ENCODE measurements around the gene CARMIL1.
A peak's percentile ranks its signal among the peaks of the same experiment; 100 is the strongest.

The CARMIL1 gene

DNA sequence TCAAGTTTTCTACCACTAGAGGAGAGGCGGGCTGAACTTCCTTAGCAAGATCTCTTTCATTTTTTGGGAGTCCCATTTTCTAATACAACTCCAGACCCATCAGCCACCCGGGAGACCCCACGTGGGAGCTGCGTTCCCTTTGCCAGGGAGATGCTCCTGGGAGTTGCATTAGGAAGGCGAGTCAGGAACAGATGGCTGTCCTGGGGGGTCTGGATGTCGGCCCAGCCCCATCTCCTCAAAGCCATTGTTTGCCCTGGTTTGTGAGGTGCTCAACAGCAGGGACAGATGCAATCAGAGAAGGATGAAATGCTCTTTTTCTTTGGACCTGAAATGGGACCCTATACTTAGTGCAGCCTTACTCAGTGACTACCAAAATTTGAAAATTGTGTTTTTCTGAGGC is 39.4 kb downstream of the CARMIL1 start:
- in situ Hi-C loops (cut with HindIII; ENCODE audit: low sequenced_read_pairs): no loop called here
- no peak overlapping the region for H3K4me3 ChIP-seq (ENCODE audit: low read depth, low read length)
- TF ChIP-seq, protein P1, sequence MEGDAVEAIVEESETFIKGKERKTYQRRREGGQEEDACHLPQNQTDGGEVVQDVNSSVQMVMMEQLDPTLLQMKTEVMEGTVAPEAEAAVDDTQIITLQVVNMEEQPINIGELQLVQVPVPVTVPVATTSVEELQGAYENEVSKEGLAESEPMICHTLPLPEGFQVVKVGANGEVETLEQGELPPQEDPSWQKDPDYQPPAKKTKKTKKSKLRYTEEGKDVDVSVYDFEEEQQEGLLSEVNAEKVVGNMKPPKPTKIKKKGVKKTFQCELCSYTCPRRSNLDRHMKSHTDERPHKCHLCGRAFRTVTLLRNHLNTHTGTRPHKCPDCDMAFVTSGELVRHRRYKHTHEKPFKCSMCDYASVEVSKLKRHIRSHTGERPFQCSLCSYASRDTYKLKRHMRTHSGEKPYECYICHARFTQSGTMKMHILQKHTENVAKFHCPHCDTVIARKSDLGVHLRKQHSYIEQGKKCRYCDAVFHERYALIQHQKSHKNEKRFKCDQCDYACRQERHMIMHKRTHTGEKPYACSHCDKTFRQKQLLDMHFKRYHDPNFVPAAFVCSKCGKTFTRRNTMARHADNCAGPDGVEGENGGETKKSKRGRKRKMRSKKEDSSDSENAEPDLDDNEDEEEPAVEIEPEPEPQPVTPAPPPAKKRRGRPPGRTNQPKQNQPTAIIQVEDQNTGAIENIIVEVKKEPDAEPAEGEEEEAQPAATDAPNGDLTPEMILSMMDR (IDR thresholded peaks at IDR 0.05; ENCODE audit: low read depth, low read length): no peak
- no peak for DNase-seq (ENCODE audit: low read depth, low spot score)

DNA sequence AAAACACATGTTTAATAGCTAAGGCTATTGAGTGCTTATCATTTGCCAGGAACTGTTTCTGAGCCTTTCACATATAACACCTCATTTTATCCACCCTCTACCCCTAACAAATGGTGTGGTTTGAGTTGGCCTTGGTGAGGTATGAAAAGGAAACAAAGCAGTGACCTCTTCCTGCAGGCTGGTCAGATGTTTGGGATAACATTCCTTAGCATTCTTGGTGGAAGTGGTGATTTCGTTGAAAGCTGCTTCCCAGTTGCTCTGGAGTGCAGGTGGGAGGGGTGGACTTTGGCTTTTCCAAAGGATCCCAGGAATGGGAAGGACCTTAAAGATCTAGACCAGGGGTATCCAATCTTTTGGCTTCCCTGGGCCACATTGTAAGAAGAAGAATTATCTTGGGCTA is 41.3 kb downstream of the CARMIL1 start:
- H3K4me3 ChIP-seq (ENCODE audit: low read depth, low read length): no peak overlapping the region
- in situ Hi-C loops (cut with HindIII; ENCODE audit: low sequenced_read_pairs): no loop called here
- TF ChIP-seq, protein P1 (IDR thresholded peaks at IDR 0.05; ENCODE audit: low read depth, low read length): no peak
- peak; percentile 8 for DNase-seq (ENCODE audit: low read depth, low spot score)

DNA sequence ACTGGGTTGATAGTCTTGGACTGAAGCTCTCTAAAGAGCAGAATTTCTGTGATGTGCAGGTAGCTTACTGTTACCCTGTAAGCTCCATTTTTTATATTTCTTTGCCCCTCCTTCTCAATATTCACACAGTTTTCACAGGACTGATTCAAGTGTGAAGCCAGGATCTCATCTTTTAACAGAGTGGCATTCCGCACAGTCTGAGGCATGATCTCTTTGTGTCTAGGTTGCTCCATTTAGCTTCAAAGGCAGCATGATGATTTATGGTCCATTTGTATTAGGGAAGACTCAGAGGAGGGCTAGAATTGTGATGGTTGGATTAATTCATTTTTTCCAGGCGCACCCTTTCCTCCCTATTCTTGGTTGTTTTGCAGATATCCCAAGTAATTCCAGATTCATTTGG is 43.5 kb downstream of the CARMIL1 start:
- DNase-seq (ENCODE audit: low read depth, low spot score): no peak
- no peak overlapping the region for H3K4me3 ChIP-seq (ENCODE audit: low read depth, low read length)
- TF ChIP-seq, protein P1 (IDR thresholded peaks at IDR 0.05; ENCODE audit: low read depth, low read length): no peak
- in situ Hi-C loops (cut with HindIII; ENCODE audit: low sequenced_read_pairs): no loop called here

DNA sequence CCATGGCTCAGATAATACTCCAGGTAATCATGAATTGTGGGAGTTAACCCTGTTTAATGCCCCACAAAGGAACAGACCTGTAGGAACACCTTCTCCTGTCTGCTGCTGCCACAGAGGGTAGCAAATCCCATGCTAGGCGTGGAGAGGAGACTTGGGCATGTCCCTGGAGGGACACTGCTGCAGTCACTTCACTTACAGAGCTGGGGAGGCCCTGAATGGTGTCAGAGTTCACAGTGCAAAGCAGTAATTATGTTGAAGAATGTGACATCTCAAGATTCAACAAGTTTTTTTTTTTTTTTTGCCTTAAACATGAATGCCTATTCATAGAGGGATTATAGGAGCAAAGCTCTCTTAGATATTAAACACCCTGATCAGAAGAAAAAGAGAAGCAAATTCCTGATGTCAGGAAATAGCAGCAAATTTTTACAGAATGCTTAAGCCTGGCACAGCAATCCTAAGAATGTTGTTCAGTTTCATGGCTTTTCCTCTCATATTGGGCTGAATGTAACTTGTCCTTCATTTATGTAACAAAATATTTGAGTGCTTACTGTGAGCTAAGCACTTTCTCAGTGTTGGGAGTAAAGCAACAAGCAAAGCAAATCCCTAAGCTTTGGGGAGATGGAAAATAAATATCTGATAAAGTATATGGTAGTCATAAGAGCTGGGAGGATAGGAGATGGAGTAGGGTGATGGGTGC is 45.0 kb downstream of the CARMIL1 start:
- no peak overlapping the region for H3K4me3 ChIP-seq (ENCODE audit: low read depth, low read length)
- TF ChIP-seq, protein P1 (IDR thresholded peaks at IDR 0.05; ENCODE audit: low read depth, low read length): no peak
- in situ Hi-C loops (cut with HindIII; ENCODE audit: low sequenced_read_pairs): no loop called here
- no peak for DNase-seq (ENCODE audit: low read depth, low spot score)

DNA sequence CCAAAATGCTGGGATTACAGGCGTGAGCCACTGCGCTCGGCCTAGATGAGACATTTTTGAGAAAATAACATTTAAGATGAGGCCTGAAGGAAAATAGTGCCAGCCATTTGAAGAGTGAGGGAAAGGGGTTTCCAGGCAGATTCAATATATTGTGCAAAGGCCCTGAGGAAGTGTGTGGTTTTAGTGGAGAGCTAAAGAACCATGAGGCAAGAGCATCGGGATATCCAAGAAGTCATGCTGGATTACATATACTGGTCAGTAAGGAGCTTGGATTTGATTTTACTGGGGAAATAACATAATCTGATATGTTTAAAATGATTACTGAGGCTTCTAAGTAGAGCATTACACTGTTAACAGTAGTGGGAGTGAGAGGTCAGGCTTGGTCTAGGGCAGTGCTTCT is 47.0 kb downstream of the CARMIL1 start:
- no peak for DNase-seq (ENCODE audit: low read depth, low spot score)
- in situ Hi-C loops (cut with HindIII; ENCODE audit: low sequenced_read_pairs): no loop called here
- TF ChIP-seq, protein P1 (IDR thresholded peaks at IDR 0.05; ENCODE audit: low read depth, low read length): no peak
- no peak overlapping the region for H3K4me3 ChIP-seq (ENCODE audit: low read depth, low read length)

DNA sequence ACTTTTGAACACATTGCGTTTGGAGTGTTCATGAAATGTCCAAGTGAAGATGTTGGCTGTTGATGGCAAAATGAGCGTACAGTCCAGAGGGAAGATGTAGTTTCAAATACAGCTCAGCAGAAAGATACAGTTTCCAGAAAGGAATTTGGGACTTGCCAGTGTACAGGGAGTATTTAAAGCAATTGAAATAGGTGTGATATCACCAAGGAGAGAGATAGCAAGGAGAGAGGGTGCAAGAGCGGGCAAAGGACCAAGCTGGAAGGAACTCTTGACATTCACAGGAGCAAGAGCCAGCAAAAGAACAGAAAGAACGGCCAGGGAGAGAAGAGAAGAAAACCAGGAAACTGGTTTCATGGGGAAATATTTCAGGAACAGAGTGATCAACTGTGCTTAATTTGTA is 47.8 kb downstream of the CARMIL1 start:
- no peak overlapping the region for H3K4me3 ChIP-seq (ENCODE audit: low read depth, low read length)
- TF ChIP-seq, protein P1 (IDR thresholded peaks at IDR 0.05; ENCODE audit: low read depth, low read length): no peak
- no peak for DNase-seq (ENCODE audit: low read depth, low spot score)
- in situ Hi-C loops (cut with HindIII; ENCODE audit: low sequenced_read_pairs): no loop called here

Data from astrocyte of the spinal cord (primary cell).